Endothelial cell of umbilical vein (primary cell): ENCODE results near the gene DNAH1. TPM values are rescaled to one million over a fixed set of nuclear protein-coding genes. Genes with fewer than 3 reads are reported as not detected.

Source experiments
- BruUV-seq: library from RNA; stranded (reverse); fragments of 400-500 nt; replicated peaks from 2 replicates; lab custom pipeline; 2021; lab: Mats Ljungman, UMichigan
- CTCF ChIA-PET: fragments of 300-600, 350-600 bp; sonication (Branson Sonifier 250); formaldehyde crosslinking; loops from one replicate; lab custom pipeline; 2021; ENCODE audit warnings: antibody characterized with exemption, inconsistent platforms; lab: Charles Lee
- POLR2A ChIA-PET: fragments of 300-600, 350-600 bp; sonication (Branson Sonifier 250); formaldehyde crosslinking; loops from one replicate; lab custom pipeline; 2021; ENCODE audit warnings: antibody characterized with exemption, inconsistent platforms; lab: Charles Lee
- DNase-seq: peaks from one replicate; pipeline ENCODE4 v3.0.0-alpha.2; 2011; ENCODE audit warnings: low read depth, low spot score
- FAIRE-seq: peaks from 2 replicates; lab custom pipeline; 2011; peaks lifted over from hg19 to GRCh38; lab: Jason Lieb, UNC
- H2AFZ ChIP-seq: 2 replicates; pipeline ENCODE4 v1.6.0; 2012; ENCODE audit warnings: low read depth, low read length, control low read depth, inconsistent platforms
- H3K27ac ChIP-seq: 2 replicates; pipeline ENCODE4 v1.5.1; 2011; ENCODE audit warnings: low read depth, mild to moderate bottlenecking, control low read depth, low read length, moderate library complexity; ENCODE audit not compliant: insufficient read depth
- H3K27me3 ChIP-seq, 2 experiments: 2 replicates each; pipeline versions ENCODE4 v1.6.0 to v1.6.1; 2011; ENCODE audit warnings: low read length in 2 of 2, mixed read lengths in 1 of 2; ENCODE audit not compliant: control insufficient read depth in 2 of 2, insufficient read depth in 2 of 2
- H3K36me3 ChIP-seq, 2 experiments: 2 replicates in 1 of 2; 3 replicates in 1 of 2; pipeline ENCODE4 v1.5.1; 2011; ENCODE audit warnings: low read length in 2 of 2, mild to moderate bottlenecking in 1 of 2, moderate library complexity in 1 of 2; ENCODE audit not compliant: control insufficient read depth in 2 of 2, insufficient read depth in 2 of 2; ENCODE audit errors: extremely low read depth in 1 of 2
- H3K4me1 ChIP-seq: 3 replicates; pipeline ENCODE4 v1.5.1; 2011; ENCODE audit warnings: mild to moderate bottlenecking, low read length; ENCODE audit not compliant: control insufficient read depth, insufficient read depth; ENCODE audit errors: extremely low read depth
- H3K4me2 ChIP-seq: 2 replicates; pipeline ENCODE4 v1.6.1; 2011; ENCODE audit warnings: low read length, control low read depth, mixed read lengths; ENCODE audit not compliant: insufficient read depth
- H3K4me3 ChIP-seq, 3 experiments: fragments of 200-600 bp in 1 of 3; sonication (generic), shearing (Covaris generic) in 1 of 3; replicated peaks in 1 of 3; 2 replicates each; pipeline ENCODE4 v1.5.1; 2011 to 2016; ENCODE audit warnings: control low read depth in 3 of 3, low read length in 3 of 3, mild to moderate bottlenecking in 2 of 3, inconsistent platforms in 1 of 3, low read depth in 1 of 3, moderate library complexity in 1 of 3; ENCODE audit not compliant: insufficient read depth in 1 of 3
- H3K79me2 ChIP-seq: 2 replicates; pipeline ENCODE4 v1.6.0; 2012; ENCODE audit warnings: low read length, inconsistent platforms; ENCODE audit not compliant: control insufficient read depth, insufficient read depth
- H3K9ac ChIP-seq: replicated peaks from 2 replicates; pipeline ENCODE3; 2011; ENCODE audit warnings: low read length, control low read depth; ENCODE audit not compliant: insufficient read depth; ENCODE audit errors: extremely low read depth
- H3K9me1 ChIP-seq: replicated peaks from 3 replicates; pipeline ENCODE4 v1.6.0; 2011; ENCODE audit warnings: mild to moderate bottlenecking, low read length; ENCODE audit not compliant: control insufficient read depth, insufficient read depth; ENCODE audit errors: extremely low read depth
- H3K9me3 ChIP-seq: replicated peaks from 2 replicates; pipeline ENCODE4 v1.5.1; 2012; ENCODE audit warnings: low read length, inconsistent platforms; ENCODE audit not compliant: control insufficient read depth, insufficient read depth
- H4K20me1 ChIP-seq: replicated peaks from 2 replicates; pipeline ENCODE3; 2011; ENCODE audit warnings: mild to moderate bottlenecking, low read length; ENCODE audit not compliant: control insufficient read depth, insufficient read depth; ENCODE audit errors: extremely low read depth
- EZH2 ChIP-seq: IDR thresholded peaks from 2 replicates; pipeline ENCODE4 v1.6.1; 2012; ENCODE audit warnings: borderline replicate concordance, low read depth, mild to moderate bottlenecking, moderate library complexity, low read length, inconsistent platforms; ENCODE audit not compliant: severe bottlenecking
- FOS ChIP-seq: IDR thresholded peaks from 2 replicates; pipeline ENCODE4 v1.6.1; 2011; ENCODE audit warnings: mild to moderate bottlenecking, low read length, moderate library complexity, borderline replicate concordance; ENCODE audit not compliant: insufficient read depth
- GATA2 ChIP-seq: IDR thresholded peaks from 2 replicates; pipeline ENCODE4 v1.7.0; 2011; ENCODE audit warnings: low read depth, mild to moderate bottlenecking, moderate library complexity, mixed read lengths, low read length; ENCODE audit not compliant: insufficient read length, insufficient read depth
- JUN ChIP-seq: IDR thresholded peaks from 2 replicates; pipeline ENCODE4 v1.6.1; 2011; ENCODE audit warnings: borderline replicate concordance, low read depth; ENCODE audit not compliant: insufficient read length, insufficient read depth
- MYC ChIP-seq: IDR thresholded peaks from one replicate; pipeline ENCODE4 v1.6.1; 2011; ENCODE audit warnings: mild to moderate bottlenecking, low read depth, low read length
- POLR2A ChIP-seq: IDR thresholded peaks from 2 replicates; pipeline ENCODE4 v1.6.1; 2012; ENCODE audit warnings: low read depth, mild to moderate bottlenecking, control low read depth, low read length
- POLR2AphosphoS5 ChIP-seq: IDR thresholded peaks from 2 replicates; pipeline ENCODE4 v1.6.1; 2012; ENCODE audit warnings: low read depth, mild to moderate bottlenecking, control low read depth, low read length, moderate library complexity; ENCODE audit not compliant: insufficient read depth
- dilution Hi-C: fragments of 300-500 bp; cut with MboI; formaldehyde crosslinking; loops from one replicate; pipeline ENCODE4 v1.15.0; 2019; ENCODE audit warnings: low sequenced_read_pairs; ENCODE audit not compliant: extremely low pct_ligation_motif_present
- intact Hi-C: fragments of 100-400 bp; cut with micrococcal nuclease; formaldehyde crosslinking; loops from one replicate; pipeline ENCODE4 v1.10.0; 2022
- polyA plus RNA-seq, 4 experiments: library from polyadenylated mRNA; depleted of rRNA in 3 of 4; stranded (reverse) in 3 of 4; unstranded in 1 of 4; fragments of >200 nt; gene quantifications; 2 replicates each; pipeline versions ENCODE4 v1.2.1 to v1.2.3, GENCODE V29; 2011 to 2012; ENCODE audit warnings: missing spikeins in 1 of 4
- total RNA-seq: library from RNA; stranded (reverse); gene quantifications from 2 replicates; pipeline ENCODE4 v1.2.3, GENCODE V29; 2021
- TF ChIP-seq, protein P1 (sequence below), 2 donors: IDR thresholded peaks; 1 replicate in 1 of 2; 2 replicates in 1 of 2; pipeline ENCODE4 v1.5.1; 2011; ENCODE audit warnings: low read length in 2 of 2, mild to moderate bottlenecking in 2 of 2, moderate library complexity in 2 of 2, control low read depth in 1 of 2, inconsistent platforms in 1 of 2, low read depth in 1 of 2; ENCODE audit not compliant: insufficient read depth in 1 of 2; ENCODE audit errors: extremely low read depth in 1 of 2
- TF ChIP-seq, protein P2 (sequence below): IDR thresholded peaks from 2 replicates; pipeline ENCODE4 v1.6.1; 2011; ENCODE audit not compliant: insufficient read depth, insufficient read length

DNAH1 gene
- total and polyA plus RNA-seq, 2 donors (not counting 3 experiments of a cell fraction or from before 2014, with no cell fraction given), result 5.8 to 6.0 TPM

DNA sequence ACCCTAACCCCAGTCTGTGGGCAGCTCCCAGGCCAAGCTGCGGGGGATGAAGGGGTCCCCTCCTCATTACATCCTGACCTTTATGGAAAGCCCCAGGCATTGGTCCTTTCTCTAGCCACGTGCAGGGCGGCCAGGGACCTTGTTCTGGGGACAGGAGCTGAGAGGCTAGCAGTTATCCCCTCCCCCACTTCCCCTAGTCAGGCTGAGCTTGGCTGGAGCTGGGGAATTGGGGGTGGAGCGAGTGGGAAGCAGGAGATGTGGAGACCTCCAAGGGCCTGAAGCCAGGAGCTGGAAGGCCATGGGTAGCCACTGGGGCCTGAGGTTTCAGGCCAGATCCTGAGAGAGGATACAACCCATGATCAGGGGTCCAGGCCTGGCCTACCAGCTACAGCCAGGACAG lies 45.8 kb downstream of the DNAH1 start:
- no peaks in the 10 kb centered on the region for H3K27me3 ChIP-seq
- TF ChIP-seq GATA2, result no peak
- no peak for TF ChIP-seq FOS
- TF ChIP-seq, protein P1, sequence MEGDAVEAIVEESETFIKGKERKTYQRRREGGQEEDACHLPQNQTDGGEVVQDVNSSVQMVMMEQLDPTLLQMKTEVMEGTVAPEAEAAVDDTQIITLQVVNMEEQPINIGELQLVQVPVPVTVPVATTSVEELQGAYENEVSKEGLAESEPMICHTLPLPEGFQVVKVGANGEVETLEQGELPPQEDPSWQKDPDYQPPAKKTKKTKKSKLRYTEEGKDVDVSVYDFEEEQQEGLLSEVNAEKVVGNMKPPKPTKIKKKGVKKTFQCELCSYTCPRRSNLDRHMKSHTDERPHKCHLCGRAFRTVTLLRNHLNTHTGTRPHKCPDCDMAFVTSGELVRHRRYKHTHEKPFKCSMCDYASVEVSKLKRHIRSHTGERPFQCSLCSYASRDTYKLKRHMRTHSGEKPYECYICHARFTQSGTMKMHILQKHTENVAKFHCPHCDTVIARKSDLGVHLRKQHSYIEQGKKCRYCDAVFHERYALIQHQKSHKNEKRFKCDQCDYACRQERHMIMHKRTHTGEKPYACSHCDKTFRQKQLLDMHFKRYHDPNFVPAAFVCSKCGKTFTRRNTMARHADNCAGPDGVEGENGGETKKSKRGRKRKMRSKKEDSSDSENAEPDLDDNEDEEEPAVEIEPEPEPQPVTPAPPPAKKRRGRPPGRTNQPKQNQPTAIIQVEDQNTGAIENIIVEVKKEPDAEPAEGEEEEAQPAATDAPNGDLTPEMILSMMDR (IDR thresholded peaks at IDR 0.05; ENCODE audit: extremely low read depth in 1 of 2, insufficient read depth in 1 of 2, low read depth in 1 of 2, low read length in 2 of 2), result no peak
- TF ChIP-seq, protein P2, sequence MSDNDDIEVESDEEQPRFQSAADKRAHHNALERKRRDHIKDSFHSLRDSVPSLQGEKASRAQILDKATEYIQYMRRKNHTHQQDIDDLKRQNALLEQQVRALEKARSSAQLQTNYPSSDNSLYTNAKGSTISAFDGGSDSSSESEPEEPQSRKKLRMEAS, result no peak
- no peak for TF ChIP-seq POLR2AphosphoS5
- no peak for TF ChIP-seq EZH2
- TF ChIP-seq JUN, result no peak
- no peak for TF ChIP-seq POLR2A
- TF ChIP-seq MYC, result no peak
- ChIA-PET CTCF (interaction anchor here (1.7 kb wide), 1 partner anchor 23 kb away, joined by 7 read pairs; no protein-coding TSS in a partner anchor), POLR2A (no interaction called here)
- no peak overlapping the region for H3K4me3 ChIP-seq
- intact Hi-C loops, result no loop called here
- DNase-seq, result no peak
- BruUV-seq, result no TSS peak
- H4K20me1 ChIP-seq, result no peaks in the 10 kb centered on the region
- FAIRE-seq, result no peak
- H3K27ac ChIP-seq, result no peak overlapping the region
- H3K4me2 ChIP-seq, result no peak overlapping the region
- H3K4me1 ChIP-seq, result no peaks in the 10 kb centered on the region
- dilution Hi-C loops, result no loop called here
- no peaks in the 10 kb centered on the region for H3K9me3 ChIP-seq
- H3K79me2 ChIP-seq, result no peaks in the 10 kb centered on the region
- no peak overlapping the region for H3K9ac ChIP-seq
- H3K36me3 ChIP-seq, result no peaks in the 10 kb centered on the region
- H2AFZ ChIP-seq, result no peak overlapping the region
- no peaks in the 10 kb centered on the region for H3K9me1 ChIP-seq
